Neural progenitor cell (in vitro differentiated cells): Measurements from ENCODE around the gene CASP3. TPM values are rescaled to one million over a fixed set of nuclear protein-coding genes. Genes with fewer than 3 reads are reported as not detected.
"Not testable (repeated sequence)": the region's sequence is repeated elsewhere in the genome, so short reads cannot be mapped to it uniquely, and the experiment has no call there.

Experiments used
- DNase-seq: peaks from one replicate; pipeline ENCODE4 v3.0.0-alpha.2; 2016; ENCODE audit warnings: low spot score
- H2AFZ ChIP-seq: fragments of 200-600 bp; sonication (generic); replicated peaks from 2 replicates; pipeline ENCODE4 v1.6.1; 2016; ENCODE audit warnings: antibody characterized with exemption
- H3F3A ChIP-seq: fragments of 200-600 bp; sonication (generic); 2 replicates; pipeline ENCODE4 v1.6.1; 2016; ENCODE audit warnings: antibody characterized with exemption, low read depth
- H3K27ac ChIP-seq: fragments of 200-600 bp; sonication (generic); 2 replicates; pipeline ENCODE4 v1.5.1; 2016; ENCODE audit warnings: mild to moderate bottlenecking
- H3K27me3 ChIP-seq: fragments of 200-600 bp; sonication (generic); 2 replicates; pipeline ENCODE4 v1.6.1; 2016; ENCODE audit warnings: mild to moderate bottlenecking, moderate library complexity
- H3K36me3 ChIP-seq: fragments of 200-600 bp; sonication (generic); 2 replicates; pipeline ENCODE4 v1.5.1; 2016
- H3K4me1 ChIP-seq: fragments of 200-600 bp; sonication (generic); 2 replicates; pipeline ENCODE4 v1.6.1; 2016; ENCODE audit warnings: mixed run types
- H3K4me2 ChIP-seq: fragments of 200-600 bp; sonication (generic); 2 replicates; pipeline ENCODE4 v1.6.1; 2016
- H3K4me3 ChIP-seq: fragments of 200-600 bp; sonication (generic); 2 replicates; pipeline ENCODE4 v1.5.1; 2016
- H3K79me2 ChIP-seq: fragments of 200-600 bp; sonication (generic); 2 replicates; pipeline ENCODE4 v1.6.1; 2016; ENCODE audit warnings: low read depth
- H3K9ac ChIP-seq: fragments of 200-600 bp; sonication (generic); 2 replicates; pipeline ENCODE4 v1.6.1; 2016
- H3K9me3 ChIP-seq: fragments of 200-600 bp; sonication (generic); 2 replicates; pipeline ENCODE4 v1.5.1; 2016; ENCODE audit warnings: low read depth
- H4K20me1 ChIP-seq: fragments of 200-600 bp; sonication (generic); 2 replicates; pipeline ENCODE4 v1.6.1; 2016; ENCODE audit warnings: low read depth
- H3K27ac Mint-ChIP-seq: 3 replicates; pipeline ENCODE4 v1.8.0; 2021; ENCODE audit warnings: mixed read lengths
- H3K27me3 Mint-ChIP-seq: 2 replicates; pipeline ENCODE4 v1.8.0; 2022; ENCODE audit warnings: low read depth, mild to moderate bottlenecking, inconsistent platforms, moderate library complexity, mixed read lengths; ENCODE audit not compliant: insufficient read depth
- H3K36me3 Mint-ChIP-seq: 3 replicates; pipeline ENCODE4 v1.8.0; 2021; ENCODE audit warnings: mixed read lengths
- H3K4me1 Mint-ChIP-seq: 3 replicates; pipeline ENCODE4 v1.8.0; 2021; ENCODE audit warnings: mixed read lengths
- H3K4me3 Mint-ChIP-seq: 3 replicates; pipeline ENCODE4 v1.8.0; 2021; ENCODE audit warnings: mild to moderate bottlenecking, moderate library complexity, mixed read lengths
- H3K9me3 Mint-ChIP-seq: 3 replicates; pipeline ENCODE4 v1.8.0; 2020; ENCODE audit warnings: mixed read lengths
- CTCF ChIP-seq: fragments of 200-600 bp; sonication (generic); IDR thresholded peaks from 2 replicates; pipeline ENCODE4 v1.5.1; 2017; ENCODE audit warnings: antibody characterized with exemption, mild to moderate bottlenecking
- EZH2 ChIP-seq: fragments of 200-600 bp; sonication (generic); IDR thresholded peaks from 2 replicates; pipeline ENCODE4 v1.6.1; 2017; ENCODE audit warnings: antibody characterized with exemption, mild to moderate bottlenecking, moderate library complexity
- EZH2phosphoT487 ChIP-seq: fragments of 200-600 bp; sonication (generic); IDR thresholded peaks from 2 replicates; pipeline ENCODE4 v1.6.1; 2017; ENCODE audit warnings: antibody characterized with exemption
- total RNA-seq: library from RNA; depleted of rRNA; stranded (reverse); fragments of >200 nt; gene quantifications from 2 replicates; pipeline ENCODE4 v1.2.3, GENCODE V29; 2015; ENCODE audit warnings: low replicate concordance

Gene CASP3
- total RNA-seq, 1 donor from 2014 or later: 69.8 TPM

- no peak for TF ChIP-seq EZH2
- TF ChIP-seq CTCF: no peak
- Histone ChIP-seq H4K20me1 (no peaks in the 10 kb centered on the region), H3K27me3 (no peaks in the 10 kb centered on the region), H3K9me3 (no peaks in the 10 kb centered on the region), H2AFZ (no peak overlapping the region), H3K27ac (no peak overlapping the region), H3F3A (no peaks in the 10 kb centered on the region), H3K4me3 (no peak overlapping the region), H3K79me2 (peaks cover 22% of the 10 kb centered on the region), H3K9ac (no peak overlapping the region), H3K36me3 (peaks cover 4% of the 10 kb centered on the region), H3K4me2 (no peak overlapping the region), H3K4me1 (peaks cover 8% of the 10 kb centered on the region)
- Mint-ChIP-seq H3K36me3 (peaks cover 22% of the 10 kb centered on the region), H3K4me1 (peaks cover 15% of the 10 kb centered on the region), H3K4me3 (no peak overlapping the region), H3K27me3 (no peaks in the 10 kb centered on the region), H3K9me3 (no peaks in the 10 kb centered on the region), H3K27ac (no peak overlapping the region)
- DNase-seq: no peak
These were observed 13.9 kb downstream of the CASP3 start for GRCh38 chr4:184635381-184635780.

GRCh38 chr4:184632842-184633241 lies 16.4 kb downstream of the CASP3 start:
- Histone ChIP-seq H3F3A (no peaks in the 10 kb centered on the region), H3K9me3 (no peaks in the 10 kb centered on the region), H3K27me3 (no peaks in the 10 kb centered on the region), H4K20me1 (no peaks in the 10 kb centered on the region), H3K79me2 (no peaks in the 10 kb centered on the region), H3K27ac (no peak overlapping the region), H3K4me3 (no peak overlapping the region), H3K9ac (no peak overlapping the region), H3K4me2 (no peak overlapping the region), H3K36me3 (peaks cover 9% of the 10 kb centered on the region), H3K4me1 (peaks cover 5% of the 10 kb centered on the region), H2AFZ (no peak overlapping the region)
- H3K4me3 Mint-ChIP-seq: no peak overlapping the region
- no peak overlapping the region for H3K27ac Mint-ChIP-seq
- peaks cover 34% of the 10 kb centered on the region for H3K36me3 Mint-ChIP-seq
- H3K9me3 Mint-ChIP-seq: no peaks in the 10 kb centered on the region
- TF ChIP-seq EZH2 (no peak), EZH2phosphoT487 (no peak), CTCF (no peak)
- H3K27me3 Mint-ChIP-seq: peaks cover 2% of the 10 kb centered on the region
- DNase-seq: no peak
- H3K4me1 Mint-ChIP-seq: peaks cover 5% of the 10 kb centered on the region

- TF ChIP-seq EZH2phosphoT487 (no peak), CTCF (no peak), EZH2 (no peak)
- Histone ChIP-seq H3F3A (no peaks in the 10 kb centered on the region), H3K27ac (no peak overlapping the region), H2AFZ (no peak overlapping the region), H3K79me2 (no peaks in the 10 kb centered on the region), H3K4me2 (no peak overlapping the region), H4K20me1 (no peaks in the 10 kb centered on the region), H3K36me3 (peaks cover 9% of the 10 kb centered on the region), H3K27me3 (no peaks in the 10 kb centered on the region), H3K4me1 (no peaks in the 10 kb centered on the region), H3K9ac (no peak overlapping the region), H3K4me3 (no peak overlapping the region), H3K9me3 (no peaks in the 10 kb centered on the region)
- Mint-ChIP-seq H3K9me3 (peaks cover 7% of the 10 kb centered on the region), H3K27ac (no peak overlapping the region), H3K36me3 (peaks cover 57% of the 10 kb centered on the region), H3K27me3 (peaks cover 2% of the 10 kb centered on the region), H3K4me3 (no peak overlapping the region), H3K4me1 (peaks cover 27% of the 10 kb centered on the region)
- DNase-seq: no peak
These were observed 21.1 kb downstream of the CASP3 start for GRCh38 chr4:184628103-184628502.

DNA sequence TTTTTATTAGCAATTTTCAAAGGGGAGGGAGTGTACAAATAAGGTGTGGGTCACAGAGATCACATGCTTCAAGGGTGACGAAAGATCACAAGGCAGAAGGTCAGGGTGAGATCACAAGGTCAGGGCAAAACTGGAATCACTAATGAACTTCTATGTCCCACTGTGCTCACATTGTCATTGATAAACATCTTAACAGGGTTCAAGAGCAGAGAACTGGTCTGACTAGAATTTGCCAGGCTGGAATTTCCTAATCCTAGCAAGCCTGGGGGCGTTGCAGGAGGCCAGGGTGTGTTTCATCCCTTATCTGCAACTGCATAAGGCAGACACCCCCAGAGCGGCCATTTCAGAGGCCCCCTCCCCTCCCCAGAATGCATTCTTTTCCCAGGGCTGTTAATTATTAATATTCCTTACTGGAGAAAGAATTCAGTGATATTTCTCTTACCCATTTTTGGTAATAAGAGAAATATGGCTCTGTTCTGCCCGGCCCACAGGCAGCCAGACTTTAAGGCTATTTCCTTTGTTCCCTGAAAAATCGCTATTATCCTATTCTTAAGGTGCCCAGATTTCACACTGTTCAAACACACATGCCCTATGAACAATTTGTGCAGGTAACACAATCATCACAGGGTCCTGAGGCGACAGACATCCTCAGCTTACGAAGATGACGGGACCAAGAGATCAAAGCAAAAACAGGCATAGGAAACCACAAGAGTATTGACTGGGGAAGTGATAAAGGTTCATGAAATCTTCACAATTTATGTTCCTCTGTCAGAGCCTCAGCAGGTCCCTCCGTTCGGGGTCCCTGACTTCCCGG lies 23.3 kb downstream of the CASP3 start:
- H3K27me3 ChIP-seq, H3K9me3 ChIP-seq, H3K27ac ChIP-seq, H3K4me1 ChIP-seq, H3K27ac Mint-ChIP-seq, H3K27me3 Mint-ChIP-seq, H3K4me3 Mint-ChIP-seq, H3F3A ChIP-seq, H2AFZ ChIP-seq, DNase-seq, H3K4me2 ChIP-seq, H3K4me3 ChIP-seq, H4K20me1 ChIP-seq, H3K9ac ChIP-seq, H3K79me2 ChIP-seq, H3K36me3 ChIP-seq: not testable (repeated sequence)
- H3K36me3 Mint-ChIP-seq: peaks cover 59% of the 10 kb centered on the region
- peaks cover 27% of the 10 kb centered on the region for H3K4me1 Mint-ChIP-seq
- H3K9me3 Mint-ChIP-seq: peaks cover 10% of the 10 kb centered on the region
